B cell (primary cell): ENCODE measurements around the gene SERPINI1. TPM values are rescaled to one million over a fixed set of nuclear protein-coding genes. Genes with fewer than 3 reads are reported as not detected.

Experiments used
- ATAC-seq: fragments of 200-7000 bp; cut with Tn5 transposase; one replicate; pipeline ENCODE4 v1.10.0; 2021; ENCODE audit warnings: low read depth, mild to moderate bottlenecking, moderate number of reproducible peaks, moderate library complexity
- CTCF ChIA-PET: fragments of 350-600 bp; sonication (Branson Sonifier 250); formaldehyde crosslinking; loops from one replicate; lab custom pipeline; 2021; ENCODE audit warnings: antibody characterized with exemption, inconsistent platforms; lab: Charles Lee
- POLR2A ChIA-PET: fragments of 350-600 bp; sonication (Branson Sonifier 250); formaldehyde crosslinking; loops from one replicate; lab custom pipeline; 2021; ENCODE audit warnings: antibody characterized with exemption; lab: Charles Lee
- DNase-seq: peaks from one replicate; pipeline ENCODE4 v3.0.0; 2013
- H2AFZ ChIP-seq: 2 replicates; pipeline ENCODE4 v1.6.1; 2012; ENCODE audit warnings: mild to moderate bottlenecking, low read depth, low read length; ENCODE audit not compliant: insufficient read depth, poor library complexity, severe bottlenecking
- H3K27ac ChIP-seq, 2 donors: 1 replicate in 1 of 2; 2 replicates in 1 of 2; pipeline ENCODE4 v1.5.1; 2012 to 2013; ENCODE audit warnings: low read length in 2 of 2, mild to moderate bottlenecking in 2 of 2, moderate library complexity in 1 of 2
- H3K27me3 ChIP-seq, 4 experiments: fragments of 200-600 bp in 1 of 4; sonication (generic) in 1 of 4; replicated peaks in 1 of 4; 1 replicate in 2 of 4; 2 replicates in 2 of 4; pipeline versions ENCODE4 v1.6.1 to v1.7.0; 2013 to 2016; ENCODE audit warnings: low read length in 3 of 4, mild to moderate bottlenecking in 2 of 4, mixed read lengths in 1 of 4, moderate library complexity in 1 of 4; ENCODE audit not compliant: insufficient read depth in 4 of 4, control insufficient read depth in 3 of 4; ENCODE audit errors: control extremely low read depth in 1 of 4
- H3K36me3 ChIP-seq, 2 experiments: replicated peaks in 1 of 2; 1 replicate in 1 of 2; 2 replicates in 1 of 2; pipeline versions ENCODE4 v1.6.1 to v1.7.1; 2013; ENCODE audit warnings: low read length in 1 of 2; ENCODE audit not compliant: insufficient read depth in 2 of 2, control insufficient read depth in 1 of 2; ENCODE audit errors: control extremely low read depth in 1 of 2, extremely low read depth in 1 of 2
- H3K4me1 ChIP-seq, 2 donors: fragments of 200-600 bp in 1 of 2; sonication (generic) in 1 of 2; 1 replicate in 1 of 2; 2 replicates in 1 of 2; pipeline versions ENCODE4 v1.5.1 to v1.6.1; 2013 to 2017; ENCODE audit warnings: low read length in 2 of 2; ENCODE audit not compliant: control insufficient read depth in 2 of 2, insufficient read depth in 2 of 2
- H3K4me2 ChIP-seq: replicated peaks from 2 replicates; pipeline ENCODE3; 2012; ENCODE audit warnings: mild to moderate bottlenecking, low read depth, low read length; ENCODE audit not compliant: poor library complexity, severe bottlenecking
- H3K4me3 ChIP-seq, 5 experiments: fragments of 200-600 bp in 1 of 5; sonication (generic) in 1 of 5; 1 replicate in 3 of 5; 2 replicates in 2 of 5; pipeline versions ENCODE4 v1.5.1 to v1.7.0; 2011 to 2016; ENCODE audit warnings: low read length in 4 of 5, mild to moderate bottlenecking in 4 of 5, low read depth in 2 of 5, control low read depth in 1 of 5, moderate library complexity in 1 of 5; ENCODE audit not compliant: insufficient read depth in 1 of 5; ENCODE audit errors: control extremely low read depth in 1 of 5, extremely low read depth in 1 of 5
- H3K79me2 ChIP-seq: fragments of 200-600 bp; sonication (generic); one replicate; pipeline ENCODE4 v1.6.0; 2016; ENCODE audit warnings: low read length; ENCODE audit not compliant: control insufficient read depth, insufficient read depth
- H3K9ac ChIP-seq: fragments of 200-600 bp; sonication (generic); 2 replicates; pipeline ENCODE4 v1.6.1; 2017; ENCODE audit warnings: mild to moderate bottlenecking, low read length, moderate library complexity
- H3K9me3 ChIP-seq, 3 donors: one replicate each; pipeline versions ENCODE4 v1.6.1 to v1.7.1; 2013; ENCODE audit warnings: low read length in 2 of 3; ENCODE audit not compliant: control insufficient read depth in 2 of 3, insufficient read depth in 1 of 3; ENCODE audit errors: control extremely low read depth in 1 of 3
- H4K20me1 ChIP-seq: 2 replicates; pipeline ENCODE4 v1.6.0; 2012; ENCODE audit warnings: mild to moderate bottlenecking, low read length; ENCODE audit not compliant: insufficient read depth, control insufficient read depth, poor library complexity, severe bottlenecking
- H3K27ac Mint-ChIP-seq: one replicate; pipeline ENCODE4 v1.8.0; 2021; ENCODE audit warnings: mixed read lengths
- H3K27me3 Mint-ChIP-seq: one replicate; pipeline ENCODE4 v1.8.0; 2021; ENCODE audit warnings: mixed read lengths
- H3K4me1 Mint-ChIP-seq: one replicate; pipeline ENCODE4 v1.8.0; 2021; ENCODE audit warnings: mixed read lengths
- H3K4me3 Mint-ChIP-seq: one replicate; pipeline ENCODE4 v1.8.0; 2021; ENCODE audit warnings: mixed read lengths
- H3K9me3 Mint-ChIP-seq: one replicate; pipeline ENCODE4 v1.8.0; 2022; ENCODE audit warnings: mixed read lengths; ENCODE audit not compliant: insufficient read depth
- CTCF ChIP-seq: fragments of 200-600 bp; IDR thresholded peaks from one replicate; pipeline ENCODE4 v1.8.0; 2022; ENCODE audit warnings: antibody characterized with exemption, mild to moderate bottlenecking
- EZH2 ChIP-seq: IDR thresholded peaks from 2 replicates; pipeline ENCODE4 v1.6.1; 2012; ENCODE audit warnings: borderline replicate concordance, low read depth, mild to moderate bottlenecking, moderate library complexity, low read length; ENCODE audit not compliant: insufficient read depth, poor library complexity, severe bottlenecking
- WGBS: methylation state at CpG from one replicate; pipeline ENCODE4 v1.1.5; 2013; ENCODE audit warnings: missing lambda C conversion rate; ENCODE audit not compliant: insufficient coverage; 5-methylcytosine and 5-hydroxymethylcytosine counted together
- intact Hi-C: fragments of 100-400 bp; cut with micrococcal nuclease; formaldehyde crosslinking; loops from one replicate; pipeline ENCODE4 v1.10.0; 2022
- polyA plus RNA-seq: library from polyadenylated mRNA; depleted of rRNA; stranded (reverse); fragments of >200 nt; gene quantifications from 2 replicates; pipeline ENCODE4 v1.2.3, GENCODE V29; 2012
- total RNA-seq, 2 donors: library from RNA; stranded (reverse); fragments of 120-200 nt in 1 of 2; gene quantifications; 1 replicate in 1 of 2; 2 replicates in 1 of 2; pipeline versions ENCODE4 v1.2.3 to v1.2.4, GENCODE V29; 2013 to 2022

The SERPINI1 gene
- total and polyA plus RNA-seq, 2 donors (not counting 1 experiment from before 2014, with no cell fraction given): 6.8 to 7.0 TPM

- whole genome bisulfite sequencing: no CpG with 5 or more reads among the region's 3 CpGs
- H3K27ac Mint-ChIP-seq: no peak overlapping the region
- Histone ChIP-seq H3K9ac (no peak overlapping the region), H3K27ac (no peak overlapping the region), H2AFZ (no peak overlapping the region), H3K9me3 (peaks cover 0 to 9% (median 0%) of the 10 kb centered on the region in 3 donors), H3K79me2 (no peaks in the 10 kb centered on the region), H3K36me3 (no peaks in the 10 kb centered on the region), H3K4me3 (no peak overlapping the region), H3K4me2 (peak overlapping the region; percentile 36), H4K20me1 (no peaks in the 10 kb centered on the region), H3K4me1 (peaks cover 31 to 35% of the 10 kb centered on the region in 2 donors), H3K27me3 (no peaks in the 10 kb centered on the region)
- peaks cover 33% of the 10 kb centered on the region for H3K4me1 Mint-ChIP-seq
- TF ChIP-seq EZH2 (no peak), CTCF (no peak)
- no peaks in the 10 kb centered on the region for H3K27me3 Mint-ChIP-seq
- H3K9me3 Mint-ChIP-seq: no peaks in the 10 kb centered on the region
- POLR2A ChIA-PET: no interaction called here
- peak overlapping the region; percentile 37 for H3K4me3 Mint-ChIP-seq
- no peak for ATAC-seq
- CTCF ChIA-PET: interaction anchor here (1.5 to 2.2 kb wide), 2 partner anchors 18 to 20 kb away, joined by 4 to 8 read pairs; no protein-coding TSS in a partner anchor
- intact Hi-C loops: no loop called here
- no peak for DNase-seq
Measured at GRCh38 chr3:167861649-167862048, 126.1 kb downstream of the SERPINI1 start.

GRCh38 chr3:167862104-167862730, 126.7 kb downstream of the SERPINI1 start:
- H3K4me2 ChIP-seq: peak overlapping the region; percentile 36
- ATAC-seq (no peak), DNase-seq (no peak)
- H3K27me3 Mint-ChIP-seq: no peaks in the 10 kb centered on the region
- H3K27ac ChIP-seq: no peak overlapping the region
- intact Hi-C loops: no loop called here
- H4K20me1 ChIP-seq: no peaks in the 10 kb centered on the region
- H3K4me3 ChIP-seq: no peak overlapping the region
- H3K9me3 Mint-ChIP-seq: no peaks in the 10 kb centered on the region
- POLR2A ChIA-PET: no interaction called here
- H3K27me3 ChIP-seq: no peaks in the 10 kb centered on the region
- no peak overlapping the region for H2AFZ ChIP-seq
- H3K4me1 Mint-ChIP-seq: peaks cover 33% of the 10 kb centered on the region
- no peaks in the 10 kb centered on the region for H3K36me3 ChIP-seq
- H3K79me2 ChIP-seq: no peaks in the 10 kb centered on the region
- no peak overlapping the region for H3K9ac ChIP-seq
- TF ChIP-seq CTCF (no peak), EZH2 (no peak)
- CTCF ChIA-PET: interaction anchor here (1.5 to 2.2 kb wide), 2 partner anchors 19 to 20 kb away, joined by 4 to 8 read pairs; no protein-coding TSS in a partner anchor
- peak overlapping the region; percentile 37 for H3K4me3 Mint-ChIP-seq
- no peak overlapping the region for H3K27ac Mint-ChIP-seq
- peaks cover 0 to 9% (median 0%) of the 10 kb centered on the region in 3 donors for H3K9me3 ChIP-seq
- H3K4me1 ChIP-seq: peaks cover 31 to 35% of the 10 kb centered on the region in 2 donors
- 80% methylated on average over 2 of the region's 6 CpGs for whole genome bisulfite sequencing
